H1 (cell line): ENCODE results near the gene TMEM108. TPM values are rescaled to one million over a fixed set of nuclear protein-coding genes. Genes with fewer than 3 reads are reported as not detected.

Source experiments
- CTCF ChIA-PET: fragments of 300-600 bp; sonication (Branson Sonifier 250); formaldehyde crosslinking; loops from one replicate; lab custom pipeline; 2021; ENCODE audit not compliant: partially characterized antibody; lab: Charles Lee
- POLR2A ChIA-PET: fragments of 300-600 bp; sonication (Branson Sonifier 250); formaldehyde crosslinking; loops from one replicate; lab custom pipeline; 2021; ENCODE audit warnings: inconsistent platforms; ENCODE audit not compliant: partially characterized antibody; lab: Charles Lee
- DNase-seq, 2 experiments: peaks; one replicate each; pipeline versions ENCODE4 v3.0.0 to v3.0.0-alpha.2; 2010 to 2022; ENCODE audit warnings: low spot score in 2 of 2, low read depth in 1 of 2, mixed read lengths in 1 of 2
- FAIRE-seq: peaks from 2 replicates; lab custom pipeline; 2011; peaks lifted over from hg19 to GRCh38; lab: Jason Lieb, UNC
- H2AFZ ChIP-seq: 2 replicates; pipeline ENCODE4 v1.8.1; 2012; ENCODE audit warnings: low read length, inconsistent platforms
- H2AK5ac ChIP-seq: 2 replicates; pipeline ENCODE4 v1.6.1; 2013; ENCODE audit warnings: low read depth, low read length
- H2BK120ac ChIP-seq: replicated peaks from 2 replicates; pipeline ENCODE3; 2013; ENCODE audit warnings: low read depth, low read length, inconsistent platforms
- H2BK12ac ChIP-seq: 2 replicates; pipeline ENCODE4 v1.6.1; 2013; ENCODE audit warnings: low read depth, low read length
- H2BK15ac ChIP-seq: 2 replicates; pipeline ENCODE4 v1.6.1; 2013; ENCODE audit warnings: low read length
- H2BK20ac ChIP-seq: 2 replicates; pipeline ENCODE4 v1.6.1; 2013; ENCODE audit warnings: low read length
- H2BK5ac ChIP-seq: 2 replicates; pipeline ENCODE4 v1.6.1; 2013; ENCODE audit warnings: low read depth, low read length
- H3K14ac ChIP-seq: 2 replicates; pipeline ENCODE4 v1.6.1; 2013; ENCODE audit warnings: inconsistent platforms; ENCODE audit not compliant: insufficient read length
- H3K18ac ChIP-seq: 2 replicates; pipeline ENCODE4 v1.6.1; 2013; ENCODE audit warnings: low read length; ENCODE audit errors: extremely low read depth
- H3K23ac ChIP-seq: 2 replicates; pipeline ENCODE4 v1.6.1; 2013; ENCODE audit warnings: inconsistent platforms; ENCODE audit not compliant: insufficient read length
- H3K23me2 ChIP-seq: 2 replicates; pipeline ENCODE4 v1.6.1; 2013; ENCODE audit warnings: low read depth, low read length
- H3K27ac ChIP-seq: 2 replicates; pipeline ENCODE4 v1.6.1; 2011; ENCODE audit warnings: low read depth, low read length, inconsistent platforms
- H3K27me3 ChIP-seq, 4 experiments: replicated peaks in 1 of 4; 1 replicate in 1 of 4; 2 replicates in 3 of 4; pipeline versions ENCODE4 v1.6.1 to v1.8.1; 2011 to 2013; ENCODE audit warnings: low read length in 3 of 4, mild to moderate bottlenecking in 3 of 4, inconsistent platforms in 2 of 4, mixed read lengths in 2 of 4, moderate library complexity in 1 of 4; ENCODE audit not compliant: control insufficient read depth in 3 of 4, insufficient read depth in 3 of 4; ENCODE audit errors: extremely low read depth in 1 of 4
- H3K36me3 ChIP-seq, 4 experiments: 2 replicates each; pipeline versions ENCODE4 v1.6.1 to v1.8.1; 2011 to 2013; ENCODE audit warnings: mild to moderate bottlenecking in 4 of 4, low read length in 3 of 4, moderate library complexity in 2 of 4, control low read depth in 1 of 4, inconsistent platforms in 1 of 4; ENCODE audit not compliant: insufficient read depth in 4 of 4, control insufficient read depth in 2 of 4
- H3K4ac ChIP-seq: replicated peaks from 2 replicates; pipeline ENCODE3; 2013; ENCODE audit warnings: low read length, low read depth, mixed read lengths, inconsistent platforms; ENCODE audit not compliant: insufficient read length
- H3K4me1 ChIP-seq, 4 experiments: replicated peaks in 1 of 4; 1 replicate in 1 of 4; 2 replicates in 3 of 4; pipeline versions ENCODE4 v1.6.1 to v1.8.1; 2011 to 2013; ENCODE audit warnings: low read length in 3 of 4, inconsistent platforms in 2 of 4, mixed read lengths in 1 of 4; ENCODE audit not compliant: insufficient read depth in 4 of 4, control insufficient read depth in 3 of 4
- H3K4me2 ChIP-seq, 2 experiments: 2 replicates each; pipeline versions ENCODE4 v1.6.1 to v1.8.1; 2011 to 2013; ENCODE audit warnings: low read depth in 2 of 2, low read length in 2 of 2, control low read depth in 1 of 2, inconsistent platforms in 1 of 2, mild to moderate bottlenecking in 1 of 2; ENCODE audit not compliant: insufficient read depth in 1 of 2
- H3K4me3 ChIP-seq, 4 experiments: fragments of 200-600, 300-600 bp in 1 of 4; sonication (generic), shearing (Covaris generic), sonication (Bioruptor Twin) in 1 of 4; 2 replicates each; pipeline versions ENCODE4 v1.5.1 to v1.8.1; 2011 to 2016; ENCODE audit warnings: low read length in 4 of 4, low read depth in 3 of 4, control low read depth in 2 of 4, inconsistent platforms in 2 of 4, mild to moderate bottlenecking in 2 of 4, mixed read lengths in 1 of 4, moderate library complexity in 1 of 4; ENCODE audit not compliant: insufficient read depth in 2 of 4; ENCODE audit errors: extremely low read depth in 1 of 4
- H3K56ac ChIP-seq: replicated peaks from 2 replicates; pipeline ENCODE3; 2013; ENCODE audit warnings: low read depth, mild to moderate bottlenecking, mixed read lengths, low read length, inconsistent platforms; ENCODE audit not compliant: insufficient read length
- H3K79me1 ChIP-seq: 2 replicates; pipeline ENCODE4 v1.6.1; 2013; ENCODE audit warnings: low read depth, low read length, control low read depth
- H3K79me2 ChIP-seq, 2 experiments: 2 replicates each; pipeline versions ENCODE4 v1.6.1 to v1.8.1; 2012 to 2013; ENCODE audit warnings: low read length in 2 of 2, mild to moderate bottlenecking in 2 of 2, inconsistent platforms in 1 of 2; ENCODE audit not compliant: insufficient read depth in 2 of 2, control insufficient read depth in 1 of 2
- H3K9ac ChIP-seq, 4 experiments: replicated peaks in 1 of 4; 1 replicate in 1 of 4; 2 replicates in 3 of 4; pipeline versions ENCODE4 v1.6.1 to v1.8.1; 2011 to 2013; ENCODE audit warnings: low read depth in 3 of 4, low read length in 3 of 4, control low read depth in 2 of 4, mild to moderate bottlenecking in 2 of 4, moderate library complexity in 2 of 4, inconsistent platforms in 1 of 4; ENCODE audit errors: extremely low read depth in 1 of 4
- H3K9me3 ChIP-seq, 2 experiments: 2 replicates each; pipeline versions ENCODE4 v1.6.1 to v1.8.1; 2012 to 2013; ENCODE audit warnings: mild to moderate bottlenecking in 2 of 2, moderate library complexity in 2 of 2, control low read depth in 1 of 2, inconsistent platforms in 1 of 2, low read depth in 1 of 2, low read length in 1 of 2, mixed read lengths in 1 of 2; ENCODE audit not compliant: insufficient read depth in 2 of 2
- H4K20me1 ChIP-seq, 2 experiments: replicated peaks in 1 of 2; 2 replicates each; pipeline versions ENCODE3 to v1.8.1; 2011 to 2013; ENCODE audit warnings: inconsistent platforms in 2 of 2, low read length in 2 of 2, mild to moderate bottlenecking in 1 of 2; ENCODE audit not compliant: insufficient read depth in 2 of 2, control insufficient read depth in 1 of 2
- H4K5ac ChIP-seq: 2 replicates; pipeline ENCODE4 v1.6.1; 2013; ENCODE audit warnings: low read length, low read depth, mixed read lengths, inconsistent platforms; ENCODE audit not compliant: insufficient read length
- H4K8ac ChIP-seq: 2 replicates; pipeline ENCODE4 v1.8.0; 2013; ENCODE audit warnings: mild to moderate bottlenecking, moderate library complexity, low read length, inconsistent platforms; ENCODE audit not compliant: insufficient read depth; ENCODE audit errors: extremely low read depth
- H4K91ac ChIP-seq: replicated peaks from 2 replicates; pipeline ENCODE3; 2013; ENCODE audit warnings: low read length, mixed read lengths, inconsistent platforms; ENCODE audit not compliant: insufficient read length
- CTBP2 ChIP-seq: IDR thresholded peaks from 2 replicates; pipeline ENCODE4 v1.7.0; 2011; ENCODE audit warnings: borderline replicate concordance, mild to moderate bottlenecking, moderate library complexity, mixed read lengths, low read length; ENCODE audit not compliant: insufficient read depth, insufficient read length
- PHF8 ChIP-seq: fragments of 200-600 bp; sonication (generic); conservative IDR thresholded peaks from 2 replicates; pipeline ENCODE4 v1.7.1; 2012; ENCODE audit warnings: low read depth, mild to moderate bottlenecking, inconsistent platforms, low read length, moderate library complexity
- RAD21 ChIP-seq, 2 experiments: IDR thresholded peaks in 1 of 2; conservative IDR thresholded peaks in 1 of 2; 2 replicates each; pipeline ENCODE4 v1.6.1; 2011; ENCODE audit warnings: low read depth in 2 of 2, low read length in 2 of 2, improper control_type of control experiment in 1 of 2, inconsistent platforms in 1 of 2, mild to moderate bottlenecking in 1 of 2, moderate library complexity in 1 of 2
- SAP30 ChIP-seq: fragments of 300-600 bp; sonication (generic); IDR thresholded peaks from 2 replicates; pipeline ENCODE4 v1.7.1; 2012; ENCODE audit warnings: low read length, moderate library complexity, mild to moderate bottlenecking, inconsistent platforms; ENCODE audit not compliant: insufficient read depth, insufficient replicate concordance
- SP1 ChIP-seq: IDR thresholded peaks from 2 replicates; pipeline ENCODE4 v1.6.1; 2011; ENCODE audit warnings: low read depth, low read length
- SP4 ChIP-seq: IDR thresholded peaks from 2 replicates; pipeline ENCODE4 v1.6.1; 2012; ENCODE audit warnings: low read length, inconsistent platforms
- TAF1 ChIP-seq: IDR thresholded peaks from 2 replicates; pipeline ENCODE4 v1.6.1; 2011; ENCODE audit warnings: mild to moderate bottlenecking, low read depth, low read length
- whole genome bisulfite sequencing, 2 experiments: shearing (Covaris generic) in 1 of 2; methylation state at CpG; one replicate each; pipeline versions ENCODE4 v1.1.6 to v1.1.7; 2013 to 2015; ENCODE audit warnings: low lambda C conversion rate in 2 of 2, mixed read lengths in 2 of 2, inconsistent platforms in 1 of 2, low coverage in 1 of 2, missing lambda C conversion rate in 1 of 2; ENCODE audit not compliant: insufficient replicate concordance in 2 of 2, insufficient coverage in 1 of 2, insufficient read length in 1 of 2; ENCODE audit errors: extremely low coverage in 1 of 2, missing lambda C conversion rate in 1 of 2; 5-methylcytosine and 5-hydroxymethylcytosine counted together
- polyA plus RNA-seq, 7 experiments: library from polyadenylated mRNA; depleted of rRNA in 3 of 7; stranded (reverse) in 5 of 7; unstranded in 2 of 7; fragments of >200 nt in 5 of 7; fragments of 200-250 nt in 2 of 7; gene quantifications; 1 replicate in 5 of 7; 2 replicates in 1 of 7; 4 replicates in 1 of 7; pipeline versions ENCODE4 v1.2.1 to v1.2.3, GENCODE V29; 2011 to 2013; ENCODE audit warnings: missing spikeins in 2 of 7, mixed read lengths in 2 of 7
- total RNA-seq: library from RNA; stranded (reverse); fragmentation: NEBNext Ultra II Directional; extraction: Animal tissue kit (Norgen Biotek cat#: 25700); gene quantifications from 2 replicates; pipeline ENCODE4 v1.2.1, GENCODE V29; 2021
- TF ChIP-seq, protein P1 (sequence below): IDR thresholded peaks from 2 replicates; pipeline ENCODE4 v1.6.1; 2011; ENCODE audit warnings: low read length, improper control_type of control experiment
- TF ChIP-seq, protein P2 (sequence below), 3 experiments: IDR thresholded peaks; 1 replicate in 2 of 3; 2 replicates in 1 of 3; pipeline versions ENCODE4 v1.5.1 to v1.6.1; 2011; ENCODE audit warnings: low read length in 3 of 3, mild to moderate bottlenecking in 3 of 3, inconsistent platforms in 2 of 3, low read depth in 1 of 3, moderate library complexity in 1 of 3; ENCODE audit not compliant: insufficient read depth in 1 of 3; ENCODE audit errors: control extremely low read depth in 1 of 3

TMEM108 gene
- total and polyA plus RNA-seq, 2 of the 8 experiments (the other 6 are each of a cell fraction or from before 2014, with no cell fraction given), result 14.3 to 16.2 TPM

DNA sequence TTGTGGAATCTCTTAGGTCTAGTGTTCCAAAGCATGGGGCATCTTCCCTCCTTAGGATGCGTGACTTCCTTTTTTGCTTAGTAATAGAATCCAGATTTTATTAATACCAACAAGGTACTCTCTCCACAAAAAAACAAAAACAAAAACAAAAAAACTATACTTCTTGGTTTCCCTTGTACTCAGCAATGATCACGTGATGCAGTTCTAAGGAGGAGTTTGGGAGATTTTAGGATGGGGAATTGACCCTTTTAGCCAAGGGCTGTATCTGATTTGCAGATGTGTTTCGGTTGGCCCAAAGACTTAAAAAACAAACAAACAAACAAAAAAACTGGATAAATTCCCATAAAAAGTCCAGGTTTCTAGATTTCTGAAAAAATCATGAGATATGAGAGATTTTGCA is 12.6 kb upstream of the TMEM108 start:
- Histone ChIP-seq H3K27me3 (no peaks in the 10 kb centered on the region), H3K4ac (no peak overlapping the region), H2AK5ac (no peak overlapping the region), H3K56ac (no peak overlapping the region), H3K79me1 (no peaks in the 10 kb centered on the region), H2BK5ac (no peak overlapping the region), H4K8ac (no peak overlapping the region), H3K79me2 (no peaks in the 10 kb centered on the region), H3K4me3 (no peak overlapping the region), H2BK20ac (no peak overlapping the region), H3K27ac (no peak overlapping the region), H3K23me2 (no peaks in the 10 kb centered on the region), H3K18ac (no peak overlapping the region), H3K9me3 (no peaks in the 10 kb centered on the region), H3K4me1 (no peaks in the 10 kb centered on the region), H4K5ac (no peak overlapping the region), H2BK120ac (no peak overlapping the region), H3K14ac (no peak overlapping the region), H3K36me3 (no peaks in the 10 kb centered on the region), H4K20me1 (no peaks in the 10 kb centered on the region), H3K23ac (no peak overlapping the region), H2AFZ (no peak overlapping the region), H4K91ac (no peak overlapping the region), H3K9ac (no peak overlapping the region), H3K4me2 (no peak overlapping the region), H2BK15ac (no peak overlapping the region), H2BK12ac (no peak overlapping the region)
- no peak for DNase-seq
- CTCF ChIA-PET, result interaction anchor here (0.7 to 1.5 kb wide), 3 partner anchors 11 to 300 kb away, joined by 3 to 4 read pairs (median 3); no protein-coding TSS in a partner anchor
- POLR2A ChIA-PET, result no interaction called here
- WGBS, 2 experiments, result 71% methylated on average over 3 of the region's 3 CpGs; no CpG with 5 or more reads in 1 of the 2 experiments
- FAIRE-seq, result no peak
- TF ChIP-seq SP1 (no peak), SAP30 (no peak), CTBP2 (no peak), TAF1 (no peak), SP4 (no peak), RAD21 (IDR thresholded peaks at IDR 0.05 in 1 of 2, conservative IDR thresholded peaks at IDR 0.05 in 1 of 2; ENCODE audit: low read depth in 2 of 2, low read length in 2 of 2) (no peak), PHF8 (no peak)
- TF ChIP-seq, protein P1, sequence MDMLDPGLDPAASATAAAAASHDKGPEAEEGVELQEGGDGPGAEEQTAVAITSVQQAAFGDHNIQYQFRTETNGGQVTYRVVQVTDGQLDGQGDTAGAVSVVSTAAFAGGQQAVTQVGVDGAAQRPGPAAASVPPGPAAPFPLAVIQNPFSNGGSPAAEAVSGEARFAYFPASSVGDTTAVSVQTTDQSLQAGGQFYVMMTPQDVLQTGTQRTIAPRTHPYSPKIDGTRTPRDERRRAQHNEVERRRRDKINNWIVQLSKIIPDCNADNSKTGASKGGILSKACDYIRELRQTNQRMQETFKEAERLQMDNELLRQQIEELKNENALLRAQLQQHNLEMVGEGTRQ, result no peak
- TF ChIP-seq, protein P2, sequence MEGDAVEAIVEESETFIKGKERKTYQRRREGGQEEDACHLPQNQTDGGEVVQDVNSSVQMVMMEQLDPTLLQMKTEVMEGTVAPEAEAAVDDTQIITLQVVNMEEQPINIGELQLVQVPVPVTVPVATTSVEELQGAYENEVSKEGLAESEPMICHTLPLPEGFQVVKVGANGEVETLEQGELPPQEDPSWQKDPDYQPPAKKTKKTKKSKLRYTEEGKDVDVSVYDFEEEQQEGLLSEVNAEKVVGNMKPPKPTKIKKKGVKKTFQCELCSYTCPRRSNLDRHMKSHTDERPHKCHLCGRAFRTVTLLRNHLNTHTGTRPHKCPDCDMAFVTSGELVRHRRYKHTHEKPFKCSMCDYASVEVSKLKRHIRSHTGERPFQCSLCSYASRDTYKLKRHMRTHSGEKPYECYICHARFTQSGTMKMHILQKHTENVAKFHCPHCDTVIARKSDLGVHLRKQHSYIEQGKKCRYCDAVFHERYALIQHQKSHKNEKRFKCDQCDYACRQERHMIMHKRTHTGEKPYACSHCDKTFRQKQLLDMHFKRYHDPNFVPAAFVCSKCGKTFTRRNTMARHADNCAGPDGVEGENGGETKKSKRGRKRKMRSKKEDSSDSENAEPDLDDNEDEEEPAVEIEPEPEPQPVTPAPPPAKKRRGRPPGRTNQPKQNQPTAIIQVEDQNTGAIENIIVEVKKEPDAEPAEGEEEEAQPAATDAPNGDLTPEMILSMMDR (IDR thresholded peaks at IDR 0.05; ENCODE audit: control extremely low read depth in 1 of 3, insufficient read depth in 1 of 3, low read depth in 1 of 3, low read length in 3 of 3), result no peak
